Measurements from ENCODE around the gene SGIP1. TPM values are rescaled to one million over a fixed set of nuclear protein-coding genes. Genes with fewer than 3 reads are reported as not detected.
"Not testable (repeated sequence)": the region's sequence is repeated elsewhere in the genome, so short reads cannot be mapped to it uniquely, and the experiment has no call there.

The SGIP1 gene
- total RNA-seq, 1 donor from 2014 or later, result 32.8 TPM

DNA sequence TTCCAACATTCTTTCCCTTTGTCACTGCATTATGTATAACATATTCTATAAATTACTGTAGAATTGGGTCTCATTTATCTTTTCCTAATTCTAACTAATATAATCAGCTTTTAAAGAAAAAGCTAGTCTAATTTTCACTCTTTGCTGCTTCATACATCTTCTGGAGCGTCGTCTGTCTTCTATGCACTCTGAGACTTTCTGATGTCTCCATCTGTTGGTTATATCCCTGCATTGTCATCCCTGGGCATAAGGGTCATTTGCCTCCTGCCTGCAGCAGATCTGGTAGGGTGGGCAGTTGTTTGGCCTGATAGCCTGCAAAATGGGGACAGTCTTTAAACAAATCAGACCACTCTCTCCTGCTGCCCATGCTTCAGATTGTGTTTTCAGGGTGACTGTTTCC is 177.5 kb downstream of the SGIP1 start:
- Mint-ChIP-seq H3K4me1 (ENCODE audit: unreplicated experiment) (no peaks in the 10 kb centered on the region), H3K27me3 (ENCODE audit: unreplicated experiment) (no peaks in the 10 kb centered on the region), H3K36me3 (ENCODE audit: low read depth, unreplicated experiment) (no peaks in the 10 kb centered on the region), H3K27ac (ENCODE audit: unreplicated experiment) (no peak overlapping the region), H3K9me3 (ENCODE audit: unreplicated experiment) (no peaks in the 10 kb centered on the region), H3K4me3 (ENCODE audit: unreplicated experiment) (no peak overlapping the region)
- TF ChIP-seq, protein P1, sequence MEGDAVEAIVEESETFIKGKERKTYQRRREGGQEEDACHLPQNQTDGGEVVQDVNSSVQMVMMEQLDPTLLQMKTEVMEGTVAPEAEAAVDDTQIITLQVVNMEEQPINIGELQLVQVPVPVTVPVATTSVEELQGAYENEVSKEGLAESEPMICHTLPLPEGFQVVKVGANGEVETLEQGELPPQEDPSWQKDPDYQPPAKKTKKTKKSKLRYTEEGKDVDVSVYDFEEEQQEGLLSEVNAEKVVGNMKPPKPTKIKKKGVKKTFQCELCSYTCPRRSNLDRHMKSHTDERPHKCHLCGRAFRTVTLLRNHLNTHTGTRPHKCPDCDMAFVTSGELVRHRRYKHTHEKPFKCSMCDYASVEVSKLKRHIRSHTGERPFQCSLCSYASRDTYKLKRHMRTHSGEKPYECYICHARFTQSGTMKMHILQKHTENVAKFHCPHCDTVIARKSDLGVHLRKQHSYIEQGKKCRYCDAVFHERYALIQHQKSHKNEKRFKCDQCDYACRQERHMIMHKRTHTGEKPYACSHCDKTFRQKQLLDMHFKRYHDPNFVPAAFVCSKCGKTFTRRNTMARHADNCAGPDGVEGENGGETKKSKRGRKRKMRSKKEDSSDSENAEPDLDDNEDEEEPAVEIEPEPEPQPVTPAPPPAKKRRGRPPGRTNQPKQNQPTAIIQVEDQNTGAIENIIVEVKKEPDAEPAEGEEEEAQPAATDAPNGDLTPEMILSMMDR (IDR thresholded peaks at IDR 0.05; ENCODE audit: unreplicated experiment), result no peak
- DNase-seq (ENCODE audit: low spot score), result no peak

DNA sequence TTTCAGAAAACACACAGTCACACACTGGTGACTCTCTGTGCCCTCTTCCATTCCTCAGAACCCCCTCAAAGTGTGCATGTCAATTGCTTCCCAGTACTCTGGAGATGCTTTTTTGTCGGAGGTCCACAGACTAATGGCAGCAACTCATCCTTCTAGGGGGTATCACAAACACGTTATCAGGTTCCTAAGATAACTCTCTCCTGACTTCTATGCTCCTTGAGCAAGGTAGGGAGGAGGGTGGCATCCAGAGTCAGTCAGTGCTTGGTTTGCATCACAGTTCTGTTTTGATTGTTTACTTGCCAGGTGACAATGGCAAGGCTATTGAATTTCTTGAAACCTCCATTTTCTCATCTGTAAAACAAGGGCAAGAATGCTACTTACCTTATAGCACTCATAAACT is 178.9 kb downstream of the SGIP1 start:
- no peak for DNase-seq (ENCODE audit: low spot score)
- H3K36me3 Mint-ChIP-seq (ENCODE audit: low read depth, unreplicated experiment), result no peaks in the 10 kb centered on the region
- H3K27ac Mint-ChIP-seq (ENCODE audit: unreplicated experiment), result no peak overlapping the region
- TF ChIP-seq, protein P1 (IDR thresholded peaks at IDR 0.05; ENCODE audit: unreplicated experiment), result no peak
- H3K9me3 Mint-ChIP-seq (ENCODE audit: unreplicated experiment), result no peaks in the 10 kb centered on the region
- no peak overlapping the region for H3K4me3 Mint-ChIP-seq (ENCODE audit: unreplicated experiment)
- no peaks in the 10 kb centered on the region for H3K4me1 Mint-ChIP-seq (ENCODE audit: unreplicated experiment)
- H3K27me3 Mint-ChIP-seq (ENCODE audit: unreplicated experiment), result no peaks in the 10 kb centered on the region

DNA sequence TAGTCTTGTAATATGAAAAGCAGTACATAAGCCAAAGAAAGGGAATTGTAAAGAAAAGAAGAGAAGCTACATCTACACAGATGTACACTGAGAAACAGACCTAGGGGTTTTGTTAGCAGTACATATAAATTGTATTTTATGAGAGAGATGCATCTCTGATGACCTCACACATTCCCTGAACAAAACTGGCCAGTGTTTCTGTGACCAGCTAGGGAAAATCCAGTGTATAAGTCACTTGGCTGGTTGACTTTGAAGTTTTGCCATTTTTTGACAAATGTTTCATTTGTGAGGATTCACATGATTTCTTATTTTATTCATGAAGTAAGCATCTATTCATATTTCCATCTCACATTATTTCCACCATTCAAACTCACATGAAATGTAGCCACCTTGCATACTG is 190.0 kb downstream of the SGIP1 start:
- no peak for DNase-seq (ENCODE audit: low spot score)
- Mint-ChIP-seq H3K4me3 (ENCODE audit: unreplicated experiment) (no peak overlapping the region), H3K27ac (ENCODE audit: unreplicated experiment) (no peak overlapping the region), H3K4me1 (ENCODE audit: unreplicated experiment) (peaks cover 8% of the 10 kb centered on the region), H3K9me3 (ENCODE audit: unreplicated experiment) (no peaks in the 10 kb centered on the region), H3K36me3 (ENCODE audit: low read depth, unreplicated experiment) (no peaks in the 10 kb centered on the region), H3K27me3 (ENCODE audit: unreplicated experiment) (no peaks in the 10 kb centered on the region)
- TF ChIP-seq, protein P1 (IDR thresholded peaks at IDR 0.05; ENCODE audit: unreplicated experiment), result no peak

DNA sequence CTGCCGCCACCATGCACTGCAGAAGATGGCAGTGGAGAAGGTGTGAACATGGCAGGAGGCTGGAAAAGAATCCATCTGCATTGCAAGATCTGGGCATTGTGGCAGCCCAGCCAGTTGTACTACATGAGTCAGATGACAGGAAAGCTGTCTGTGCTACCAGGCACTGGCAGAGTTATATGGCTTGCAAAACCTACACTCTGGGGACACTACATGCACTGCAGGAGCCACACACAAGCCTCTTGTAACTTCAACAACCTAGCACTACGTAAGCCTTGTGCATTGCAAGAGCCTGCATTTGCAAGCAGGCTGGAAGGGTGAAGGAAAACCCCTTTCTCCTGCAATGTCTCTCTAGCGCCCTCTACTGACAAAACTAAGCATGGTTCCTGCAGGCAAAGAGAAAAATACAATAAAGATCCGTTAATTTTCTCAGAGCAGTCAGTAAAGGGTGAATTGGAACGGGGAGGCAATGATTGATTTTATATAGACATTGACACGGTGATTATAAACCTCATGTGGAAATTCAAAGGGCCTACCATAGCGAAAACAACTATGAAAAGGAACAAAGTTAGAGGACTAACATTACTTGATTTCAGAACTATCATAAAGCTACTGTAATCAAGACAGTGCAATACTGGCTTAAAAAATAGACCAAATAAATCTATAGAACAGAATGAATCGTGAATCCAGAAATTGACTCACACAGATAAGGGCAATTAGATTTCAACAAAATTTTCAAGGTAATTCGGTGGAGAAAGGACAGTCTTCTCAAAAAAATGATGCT is 192.1 kb downstream of the SGIP1 start:
- Mint-ChIP-seq H3K27me3 (ENCODE audit: unreplicated experiment) (no peaks in the 10 kb centered on the region), H3K27ac (ENCODE audit: unreplicated experiment) (no peak overlapping the region), H3K9me3 (ENCODE audit: unreplicated experiment) (no peaks in the 10 kb centered on the region), H3K4me3 (ENCODE audit: unreplicated experiment) (no peak overlapping the region), H3K36me3 (ENCODE audit: low read depth, unreplicated experiment) (no peaks in the 10 kb centered on the region), H3K4me1 (ENCODE audit: unreplicated experiment) (peaks cover 16% of the 10 kb centered on the region)
- TF ChIP-seq, protein P1 (IDR thresholded peaks at IDR 0.05; ENCODE audit: unreplicated experiment), result peak; percentile 92
- peak; percentile 62 for DNase-seq (ENCODE audit: low spot score)

DNA sequence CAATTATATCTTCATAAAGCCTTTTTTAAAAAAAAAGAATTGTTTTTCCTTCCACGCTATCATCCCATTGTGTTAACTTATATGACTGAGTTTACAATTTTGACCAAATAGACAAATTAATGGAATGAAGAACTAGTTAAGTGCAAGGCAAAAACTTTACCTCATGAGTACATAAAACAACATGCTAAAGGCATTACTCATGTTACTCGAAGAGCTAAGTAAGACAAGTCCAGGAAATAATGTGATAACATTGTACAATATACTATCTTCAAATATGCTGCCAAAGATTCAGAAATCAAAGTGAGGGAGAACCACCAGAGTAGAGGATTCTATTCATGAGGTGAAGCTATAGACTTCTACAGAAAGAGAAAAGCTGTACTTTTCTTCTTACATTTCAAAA is 194.1 kb downstream of the SGIP1 start:
- Mint-ChIP-seq H3K4me3 (ENCODE audit: unreplicated experiment) (no peak overlapping the region), H3K27me3 (ENCODE audit: unreplicated experiment) (no peaks in the 10 kb centered on the region), H3K4me1 (ENCODE audit: unreplicated experiment) (peaks cover 16% of the 10 kb centered on the region), H3K36me3 (ENCODE audit: low read depth, unreplicated experiment) (no peaks in the 10 kb centered on the region), H3K27ac (ENCODE audit: unreplicated experiment) (no peak overlapping the region), H3K9me3 (ENCODE audit: unreplicated experiment) (no peaks in the 10 kb centered on the region)
- TF ChIP-seq, protein P1 (IDR thresholded peaks at IDR 0.05; ENCODE audit: unreplicated experiment), result no peak
- DNase-seq (ENCODE audit: low spot score), result no peak

DNA sequence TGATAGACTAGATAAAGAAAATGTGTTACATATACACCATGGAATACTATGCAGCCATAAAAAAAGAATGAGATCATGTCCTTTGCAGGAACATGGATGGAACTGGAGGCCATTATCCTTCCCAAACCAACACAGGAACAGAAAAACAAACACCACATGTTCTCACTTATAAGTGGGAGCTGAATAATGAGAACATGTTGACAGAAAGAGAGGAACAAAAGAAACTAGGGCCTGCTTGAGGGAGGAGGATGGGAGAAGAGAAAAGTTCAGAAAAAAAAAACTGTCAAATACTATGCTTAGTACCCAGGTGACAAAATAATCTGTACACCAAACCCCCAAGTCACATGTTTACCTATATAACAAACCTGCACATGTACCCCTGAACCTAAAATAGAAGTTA is 194.8 kb downstream of the SGIP1 start:
- Mint-ChIP-seq H3K4me1 (ENCODE audit: unreplicated experiment) (peaks cover 16% of the 10 kb centered on the region), H3K27ac (ENCODE audit: unreplicated experiment) (peak overlapping the region; percentile 40)
- H3K9me3 Mint-ChIP-seq (ENCODE audit: unreplicated experiment); H3K36me3 Mint-ChIP-seq (ENCODE audit: low read depth, unreplicated experiment); H3K4me3 Mint-ChIP-seq (ENCODE audit: unreplicated experiment); H3K27me3 Mint-ChIP-seq (ENCODE audit: unreplicated experiment); DNase-seq (ENCODE audit: low spot score): not testable (repeated sequence)

All from endothelial cell (in vitro differentiated cells).